Limb (tissue), 2 donors: ENCODE data around the gene FARP2.
"Not testable (repeated sequence)": the region's sequence is repeated elsewhere in the genome, so short reads cannot be mapped to it uniquely, and the experiment has no call there.

Experiments
- DNase-seq, 2 donors: peaks; one replicate each; pipeline ENCODE4 v3.0.0-alpha.2; 2016; ENCODE audit errors: extremely low spot score in 2 of 2

Gene FARP2, protein sequence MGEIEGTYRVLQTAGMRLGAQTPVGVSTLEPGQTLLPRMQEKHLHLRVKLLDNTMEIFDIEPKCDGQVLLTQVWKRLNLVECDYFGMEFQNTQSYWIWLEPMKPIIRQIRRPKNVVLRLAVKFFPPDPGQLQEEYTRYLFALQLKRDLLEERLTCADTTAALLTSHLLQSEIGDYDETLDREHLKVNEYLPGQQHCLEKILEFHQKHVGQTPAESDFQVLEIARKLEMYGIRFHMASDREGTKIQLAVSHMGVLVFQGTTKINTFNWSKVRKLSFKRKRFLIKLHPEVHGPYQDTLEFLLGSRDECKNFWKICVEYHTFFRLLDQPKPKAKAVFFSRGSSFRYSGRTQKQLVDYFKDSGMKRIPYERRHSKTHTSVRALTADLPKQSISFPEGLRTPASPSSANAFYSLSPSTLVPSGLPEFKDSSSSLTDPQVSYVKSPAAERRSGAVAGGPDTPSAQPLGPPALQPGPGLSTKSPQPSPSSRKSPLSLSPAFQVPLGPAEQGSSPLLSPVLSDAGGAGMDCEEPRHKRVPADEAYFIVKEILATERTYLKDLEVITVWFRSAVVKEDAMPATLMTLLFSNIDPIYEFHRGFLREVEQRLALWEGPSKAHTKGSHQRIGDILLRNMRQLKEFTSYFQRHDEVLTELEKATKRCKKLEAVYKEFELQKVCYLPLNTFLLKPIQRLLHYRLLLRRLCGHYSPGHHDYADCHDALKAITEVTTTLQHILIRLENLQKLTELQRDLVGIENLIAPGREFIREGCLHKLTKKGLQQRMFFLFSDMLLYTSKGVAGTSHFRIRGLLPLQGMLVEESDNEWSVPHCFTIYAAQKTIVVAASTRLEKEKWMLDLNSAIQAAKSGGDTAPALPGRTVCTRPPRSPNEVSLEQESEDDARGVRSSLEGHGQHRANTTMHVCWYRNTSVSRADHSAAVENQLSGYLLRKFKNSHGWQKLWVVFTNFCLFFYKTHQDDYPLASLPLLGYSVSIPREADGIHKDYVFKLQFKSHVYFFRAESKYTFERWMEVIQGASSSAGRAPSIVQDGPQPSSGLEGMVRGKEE

GRCh38 chr2:241355983-241356870 lies at the start of gene FARP2:
Gene FARP2, plus strand, starts transcription at chr2:241356285. Its CDS starts 16,823 bp downstream, at chr2:241373108.
- DNase-seq, result peak; percentile 99 to 100

DNA sequence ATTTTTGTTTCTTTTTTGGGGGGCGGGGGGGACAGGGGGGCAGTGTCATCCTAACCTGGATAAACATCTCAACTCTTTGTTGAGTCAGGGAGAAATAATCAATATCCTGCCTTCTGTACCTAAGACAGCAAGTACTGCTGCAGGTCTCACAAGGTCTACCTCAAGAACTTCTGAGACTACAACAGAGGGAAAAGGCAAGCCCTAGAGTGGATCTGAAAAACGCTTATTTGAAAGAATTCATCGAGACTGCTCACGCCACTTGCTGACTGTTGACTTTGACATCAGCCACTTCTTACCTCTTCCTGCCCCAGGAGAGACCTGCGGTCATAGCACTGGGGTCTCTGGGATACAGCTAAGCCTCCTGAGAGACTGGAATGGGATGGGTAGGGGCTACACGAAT lies 49.0 kb upstream of the FARP2 start:
- no peak for DNase-seq

DNA sequence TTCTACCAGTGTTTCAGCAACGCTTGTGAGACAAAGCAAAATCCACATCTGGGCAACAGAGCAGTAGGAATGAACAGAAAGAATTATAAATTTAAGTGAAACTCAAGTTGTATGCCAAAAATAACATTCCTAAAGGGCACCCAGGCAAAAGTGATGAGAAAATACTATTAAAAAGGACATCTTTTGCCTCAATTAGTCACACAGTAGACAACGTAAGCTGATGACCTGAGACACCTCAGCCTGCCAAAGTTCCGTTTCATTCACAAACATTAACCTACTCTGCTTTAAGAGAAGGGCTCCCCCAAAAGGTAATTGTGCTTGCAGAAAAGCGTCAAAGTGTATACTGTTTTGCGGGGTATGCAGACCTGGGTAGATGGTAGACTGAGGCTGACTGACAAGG lies 47.8 kb upstream of the FARP2 start:
- no peak for DNase-seq

- DNase-seq, result no peak
Observed at GRCh38 chr2:241308832-241309500, 47.1 kb upstream of the FARP2 start.

DNA sequence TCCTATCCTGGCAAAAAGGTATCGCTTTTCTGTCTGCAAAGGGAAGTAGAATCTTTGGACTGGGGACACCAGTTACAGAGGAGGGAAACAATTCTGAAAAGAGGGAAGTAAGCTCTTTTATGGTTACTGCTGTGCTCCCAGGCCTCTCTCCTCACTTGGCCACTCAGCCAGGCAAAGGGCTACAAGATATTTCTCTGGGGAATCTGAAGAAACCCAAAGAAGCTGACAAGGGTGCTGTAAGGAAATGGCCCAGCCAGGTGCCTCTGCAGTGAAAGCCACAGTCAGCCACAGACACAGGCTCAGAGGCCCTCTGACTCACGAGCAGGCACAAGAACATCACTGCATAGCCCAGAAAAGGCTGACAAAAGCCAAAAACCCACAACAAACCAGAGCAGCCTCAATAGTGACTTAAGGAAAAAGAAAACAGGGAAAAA lies 46.4 kb upstream of the FARP2 start:
- no peak for DNase-seq

DNA sequence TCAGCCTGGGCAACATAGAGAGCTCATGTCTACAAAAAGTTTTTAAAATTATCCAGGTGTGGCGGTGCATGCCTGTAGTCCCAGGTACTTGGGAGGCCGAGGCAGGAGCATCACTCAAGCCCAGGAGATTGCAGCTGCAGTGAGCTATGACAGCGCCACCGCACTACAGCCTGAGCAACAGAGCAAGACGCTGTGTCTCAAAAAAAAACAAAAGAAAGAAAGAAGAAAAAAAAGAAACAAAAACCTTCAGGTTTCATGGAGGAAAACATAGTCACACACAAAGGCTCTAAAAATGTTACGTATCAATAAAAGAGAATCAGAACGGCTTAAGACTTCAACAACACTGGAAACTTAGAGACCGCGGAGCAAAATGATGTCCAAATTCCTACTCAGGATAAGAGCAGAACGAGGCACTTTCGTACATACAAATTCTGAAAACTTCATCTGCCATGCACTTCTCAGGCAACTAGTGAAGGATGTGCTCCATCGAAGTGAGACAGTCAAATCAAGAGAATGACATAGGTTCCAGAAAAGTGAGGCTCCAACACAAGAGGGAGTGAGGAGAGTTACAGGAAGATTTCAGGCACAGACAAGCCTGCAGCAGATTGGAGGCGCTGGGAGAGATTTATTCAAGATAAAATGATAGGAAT lies 45.0 kb upstream of the FARP2 start:
- no peak for DNase-seq

- DNase-seq, result no peak
Observed at GRCh38 chr2:241312082-241312481, 44.0 kb upstream of the FARP2 start.

- DNase-seq, result no peak
Observed at GRCh38 chr2:241313543-241314095, 42.5 kb upstream of the FARP2 start.

DNA sequence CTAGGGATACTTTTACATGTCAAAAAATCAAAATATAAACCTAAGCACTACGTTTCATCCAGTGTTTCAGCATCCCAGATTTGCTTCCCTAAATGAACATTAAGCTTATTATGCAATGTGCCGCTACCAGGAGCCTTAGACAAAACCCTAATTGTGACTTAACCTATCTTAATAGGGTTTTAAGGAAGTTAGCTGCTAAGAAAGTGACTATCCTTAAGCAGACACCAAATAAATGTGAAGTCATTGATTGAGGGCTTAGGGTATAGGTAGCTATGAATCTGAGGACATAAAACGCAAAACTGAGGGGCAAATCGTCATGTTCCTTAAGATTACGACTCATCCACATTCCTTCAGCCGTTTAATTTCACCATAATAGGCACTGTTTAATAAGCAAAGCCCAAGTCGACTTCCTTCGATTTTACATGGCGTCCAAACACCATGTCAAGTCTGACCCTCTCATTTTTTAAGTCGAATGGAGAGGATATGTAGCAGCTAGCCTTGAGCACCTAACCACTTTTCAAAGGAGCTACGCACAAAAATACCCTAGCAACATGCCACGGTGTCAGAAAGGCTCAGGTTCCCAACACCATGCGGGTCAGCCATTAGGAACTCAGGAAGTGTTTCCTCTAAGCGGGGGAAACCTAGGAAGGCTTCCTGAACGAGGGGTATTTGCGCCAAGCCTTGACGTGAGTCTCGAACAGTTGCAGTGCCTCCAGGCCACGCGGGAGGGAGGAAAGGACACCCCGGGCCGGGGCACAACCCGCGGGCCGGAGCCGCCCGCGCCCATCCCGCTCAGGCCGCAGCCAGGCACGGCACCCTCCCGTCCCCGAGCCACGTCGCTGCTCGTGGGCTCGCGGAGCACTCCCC lies 41.6 kb upstream of the FARP2 start:
- peak in 1 of 2 donors; percentile 3 for DNase-seq

DNA sequence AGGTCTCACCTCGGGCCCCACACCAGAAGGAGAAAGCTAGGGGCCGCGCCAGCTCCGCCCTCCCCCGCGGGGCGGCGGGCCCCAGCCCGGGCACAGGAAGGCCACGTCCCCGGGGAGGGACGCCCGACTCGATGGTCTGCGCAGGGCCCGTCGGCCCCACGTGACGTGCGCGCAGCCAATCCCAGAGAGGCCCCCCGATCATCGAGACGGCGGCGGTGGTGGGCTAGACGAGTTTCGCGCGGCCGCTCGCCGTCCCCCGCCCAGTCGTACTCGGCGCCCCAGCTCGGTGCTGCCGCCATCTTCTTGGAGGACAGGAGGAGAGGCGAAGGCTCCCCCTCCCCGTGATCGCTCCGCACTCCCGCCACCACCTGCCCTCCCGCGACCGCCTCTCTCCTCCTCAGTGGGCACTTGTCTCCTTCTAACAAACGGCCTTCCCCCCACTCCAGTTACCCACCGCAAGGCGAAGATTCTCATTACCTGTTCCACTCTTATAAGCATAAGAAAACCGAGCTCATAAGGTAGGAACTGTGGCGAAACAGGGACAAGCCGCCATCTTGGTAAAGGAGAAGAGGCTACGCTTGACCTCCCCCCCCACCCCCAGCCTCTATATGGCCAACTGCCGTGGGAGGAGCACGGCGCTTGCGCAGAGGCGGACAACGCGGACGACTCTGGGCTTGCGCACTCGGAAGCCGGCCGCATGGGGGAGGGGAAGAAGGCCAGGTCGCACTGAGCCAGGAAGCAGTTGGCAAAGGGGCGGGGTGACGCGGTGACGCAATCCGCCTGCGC lies 40.8 kb upstream of the FARP2 start, which contains the start of gene HDLBP:
Gene HDLBP (minus strand): TSS at position 580 of the 786 bp plus-strand sequence. CDS start 48,803 bp downstream, outside the sequence.
- peak; percentile 99 to 100 for DNase-seq

- DNase-seq, result peak in 1 of 2 donors; percentile 73
Observed at GRCh38 chr2:241315879-241316631, 40.0 kb upstream of the FARP2 start, which contains the start of gene SEPTIN2. Gene SEPTIN2, plus strand, starts transcription at chr2:241315925. Its CDS starts 8,308 bp downstream, at chr2:241324233.

DNA sequence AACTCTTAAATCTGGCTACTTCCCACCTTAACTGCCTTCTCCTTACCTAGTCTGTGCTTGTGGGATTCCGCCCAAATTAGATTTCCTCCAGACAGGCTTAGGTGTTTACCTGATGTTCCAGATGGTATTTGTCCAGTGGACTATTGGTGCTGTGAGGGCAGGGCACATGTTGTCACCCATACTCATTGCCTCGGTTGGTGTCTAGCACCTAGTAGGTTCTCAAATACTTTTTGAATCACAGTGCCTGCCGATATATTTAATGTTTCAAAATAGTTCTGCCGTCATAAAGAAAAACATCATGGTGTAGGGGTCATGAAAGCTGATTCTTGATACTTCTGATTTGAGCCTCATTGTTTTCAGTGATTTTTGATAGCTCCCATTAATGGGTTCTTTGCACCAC lies 39.3 kb upstream of the FARP2 start:
- no peak for DNase-seq

DNA sequence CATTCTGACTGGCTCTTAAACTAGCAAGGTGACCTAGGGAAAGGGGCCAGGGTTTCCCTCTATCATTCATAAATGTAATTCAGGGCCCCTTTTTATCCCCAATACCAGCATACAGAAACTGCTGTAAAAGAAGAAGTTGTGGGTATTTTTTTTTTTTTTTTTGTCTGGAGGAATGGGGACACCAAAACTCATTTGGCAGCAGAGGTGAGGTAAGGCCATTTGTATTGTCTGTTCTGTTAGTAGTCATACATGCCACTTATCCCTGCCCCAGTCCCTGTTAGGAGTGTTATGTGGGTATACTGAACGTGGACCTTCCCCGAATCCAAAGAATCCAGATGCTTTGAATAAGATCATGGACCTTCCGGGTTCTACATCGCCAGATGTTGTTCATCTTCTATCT lies 38.7 kb upstream of the FARP2 start:
- DNase-seq, result no peak

DNA sequence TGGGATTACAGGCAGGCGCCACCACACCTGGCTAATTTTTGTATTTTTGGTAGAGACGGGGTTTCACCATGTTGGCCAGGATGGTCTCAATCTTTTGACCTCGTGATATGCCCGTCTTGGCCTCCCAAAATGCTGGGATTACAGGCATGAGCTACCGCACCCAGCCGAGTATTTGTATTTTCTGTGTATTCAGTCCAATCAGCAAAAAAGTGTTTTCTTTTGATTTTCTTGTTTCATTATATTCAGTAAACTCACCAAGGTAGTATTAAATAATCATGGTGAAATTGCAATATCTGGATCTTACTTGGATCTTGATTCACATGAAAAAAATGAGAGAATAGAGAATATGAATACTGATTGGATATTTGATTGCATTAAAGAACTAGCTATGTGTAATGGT lies 37.3 kb upstream of the FARP2 start:
- DNase-seq, result not testable (repeated sequence)

DNA sequence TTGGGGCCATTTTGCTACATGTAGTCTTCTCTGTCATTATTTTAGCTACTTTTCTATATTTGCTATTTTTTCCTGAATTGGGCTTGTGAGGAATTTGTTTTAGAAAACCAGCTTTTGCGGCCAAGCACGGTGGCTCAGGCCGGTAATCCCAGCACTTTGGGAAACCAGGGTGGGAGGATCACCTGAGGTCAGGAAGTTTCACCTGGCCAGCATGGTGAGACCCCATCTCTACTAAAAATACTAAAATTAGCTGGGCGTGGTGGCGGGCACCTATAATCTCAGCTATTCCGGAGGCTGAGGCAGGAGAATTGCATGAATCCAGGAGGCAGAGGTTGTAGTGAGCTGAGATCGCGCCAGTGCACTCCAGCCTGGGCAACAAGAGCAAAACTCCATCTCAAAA lies 35.7 kb upstream of the FARP2 start:
- no peak for DNase-seq

DNA sequence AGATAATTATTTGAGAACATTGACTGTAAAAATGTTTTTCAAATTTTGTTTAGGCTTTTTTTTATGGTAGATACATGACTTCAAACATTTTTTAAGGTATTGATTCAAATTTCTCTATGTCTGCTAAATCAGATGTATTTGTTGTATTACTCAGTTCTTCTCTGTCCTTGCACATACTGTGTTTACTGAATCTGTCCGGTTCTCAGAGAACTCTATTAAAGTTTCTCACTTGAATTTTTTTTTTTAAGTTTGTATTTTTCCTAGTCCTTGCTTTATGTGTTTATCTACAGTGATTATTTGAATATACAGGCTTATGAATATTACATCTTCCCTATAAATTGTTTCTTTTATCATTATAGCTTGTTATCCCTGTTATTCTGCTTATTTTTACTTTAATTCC lies 35.1 kb upstream of the FARP2 start:
- no peak for DNase-seq

- no peak for DNase-seq
Observed at GRCh38 chr2:241321886-241322285, 34.2 kb upstream of the FARP2 start.
